GM19023 (cell line): ENCODE data around the gene KLHL34.

Source experiments
- ATAC-seq: cut with Tn5 transposase; IDR thresholded peaks from one replicate; pipeline ENCODE4 v1.9.1; 2021; ENCODE audit warnings: mild to moderate bottlenecking, moderate library complexity; ENCODE audit not compliant: unreplicated experiment

Gene KLHL34

GRCh38 chrX:21658152-21658737 lies at the start of gene KLHL34:
KLHL34 (minus strand) TSS chrX:21658330; CDS start chrX:21657788, 542 bp downstream.
- ATAC-seq = no peak

- ATAC-seq = no peak
These were observed 47.1 kb upstream of the KLHL34 start for GRCh38 chrX:21705225-21705624.

GRCh38 chrX:21702725-21703124 lies 44.6 kb upstream of the KLHL34 start:
- no peak for ATAC-seq

- ATAC-seq = no peak
These were observed 42.8 kb upstream of the KLHL34 start for GRCh38 chrX:21700967-21701366.

GRCh38 chrX:21700275-21700674 lies 42.1 kb upstream of the KLHL34 start:
- no peak for ATAC-seq

GRCh38 chrX:21699136-21699535 lies 41.0 kb upstream of the KLHL34 start:
- ATAC-seq = no peak

- no peak for ATAC-seq
These were observed 40.1 kb upstream of the KLHL34 start for GRCh38 chrX:21698272-21698671.

- ATAC-seq = no peak
These were observed 33.4 kb upstream of the KLHL34 start for GRCh38 chrX:21691512-21692018.

GRCh38 chrX:21683941-21684340 lies 25.8 kb upstream of the KLHL34 start:
- ATAC-seq = no peak

- ATAC-seq = no peak
These were observed 20.0 kb upstream of the KLHL34 start for GRCh38 chrX:21678048-21678612.

GRCh38 chrX:21675931-21676330 lies 17.8 kb upstream of the KLHL34 start:
- no peak for ATAC-seq

GRCh38 chrX:21674430-21675186 lies 16.5 kb upstream of the KLHL34 start:
- no peak for ATAC-seq

- no peak for ATAC-seq
These were observed 8.5 kb upstream of the KLHL34 start for GRCh38 chrX:21666679-21667078.

GRCh38 chrX:21666252-21666651 lies 8.1 kb upstream of the KLHL34 start:
- no peak for ATAC-seq

- no peak for ATAC-seq
These were observed 4.6 kb upstream of the KLHL34 start for GRCh38 chrX:21662761-21663160.

- no peak for ATAC-seq
These were observed 3.2 kb upstream of the KLHL34 start for GRCh38 chrX:21661316-21661715.

GRCh38 chrX:21660156-21660555 lies 2.0 kb upstream of the KLHL34 start:
- ATAC-seq = no peak

GRCh38 chrX:21659320-21659719 lies 1.2 kb upstream of the KLHL34 start:
- ATAC-seq = no peak

GRCh38 chrX:21658746-21659145 lies 616 bp upstream of the KLHL34 start:
- ATAC-seq = no peak

- ATAC-seq = no peak
These were observed 595 bp downstream of the KLHL34 start for GRCh38 chrX:21657318-21658151.
